PC-9 (cell line): ENCODE measurements around the gene FNDC3B.

Source experiments
- CTCF ChIP-seq: fragments of 200-600 bp; sonication (generic); conservative IDR thresholded peaks from 2 replicates; pipeline ENCODE4 v1.6.1; 2017; ENCODE audit warnings: mixed run types, antibody characterized with exemption, mild to moderate bottlenecking, moderate library complexity
- EZH2 ChIP-seq: fragments of 200-600 bp; sonication (generic); IDR thresholded peaks from 2 replicates; pipeline ENCODE4 v1.8.0; 2017; ENCODE audit warnings: antibody characterized with exemption, low read depth

- no peak for TF ChIP-seq CTCF
- no peak for TF ChIP-seq EZH2
Measured at GRCh38 chr3:172188511-172188910, 149.1 kb downstream of the FNDC3B start.
